RKO (cell line): ENCODE data around the gene RSPRY1.
"Not testable (repeated sequence)": the region's sequence is repeated elsewhere in the genome, so short reads cannot be mapped to it uniquely, and the experiment has no call there.

Experiments
- DNase-seq: peaks from one replicate; pipeline ENCODE4 v3.0.0-alpha.2; 2016; ENCODE audit warnings: low spot score

The RSPRY1 gene

GRCh38 chr16:57255686-57256415, 69.7 kb downstream of the RSPRY1 start:
- DNase-seq, result no peak

- no peak for DNase-seq
Observed at GRCh38 chr16:57256601-57257395, 70.7 kb downstream of the RSPRY1 start.

- DNase-seq, result no peak
Observed at GRCh38 chr16:57257455-57258070, 71.4 kb downstream of the RSPRY1 start.

GRCh38 chr16:57258226-57258909, 72.2 kb downstream of the RSPRY1 start:
- DNase-seq, result no peak

- no peak for DNase-seq
Observed at GRCh38 chr16:57258910-57259475, 72.9 kb downstream of the RSPRY1 start.

- DNase-seq, result peak; percentile 60
Observed at GRCh38 chr16:57260294-57260929, 74.3 kb downstream of the RSPRY1 start.

- DNase-seq, result no peak
Observed at GRCh38 chr16:57261806-57262205, 75.7 kb downstream of the RSPRY1 start.

- no peak for DNase-seq
Observed at GRCh38 chr16:57262841-57263540, 76.9 kb downstream of the RSPRY1 start.

GRCh38 chr16:57263541-57264351, 77.6 kb downstream of the RSPRY1 start:
- DNase-seq, result no peak

- DNase-seq, result no peak
Observed at GRCh38 chr16:57264381-57264780, 78.3 kb downstream of the RSPRY1 start.

GRCh38 chr16:57264950-57265371, 78.8 kb downstream of the RSPRY1 start:
- no peak for DNase-seq

GRCh38 chr16:57265850-57266530, 79.9 kb downstream of the RSPRY1 start:
- DNase-seq, result no peak

GRCh38 chr16:57266531-57267260, 80.6 kb downstream of the RSPRY1 start:
- DNase-seq, result no peak

- DNase-seq, result not testable (repeated sequence)
Observed at GRCh38 chr16:57267343-57267742, 81.2 kb downstream of the RSPRY1 start.

GRCh38 chr16:57268804-57269800, 83.0 kb downstream of the RSPRY1 start:
- DNase-seq, result no peak

GRCh38 chr16:57270221-57271062, 84.3 kb downstream of the RSPRY1 start:
- no peak for DNase-seq

- no peak for DNase-seq
Observed at GRCh38 chr16:57271063-57271345, 84.9 kb downstream of the RSPRY1 start.
